Measurements from ENCODE around the gene SLC37A3.
"Not testable (repeated sequence)": the region's sequence is repeated elsewhere in the genome, so short reads cannot be mapped to it uniquely, and the experiment has no call there.

Gene SLC37A3, protein sequence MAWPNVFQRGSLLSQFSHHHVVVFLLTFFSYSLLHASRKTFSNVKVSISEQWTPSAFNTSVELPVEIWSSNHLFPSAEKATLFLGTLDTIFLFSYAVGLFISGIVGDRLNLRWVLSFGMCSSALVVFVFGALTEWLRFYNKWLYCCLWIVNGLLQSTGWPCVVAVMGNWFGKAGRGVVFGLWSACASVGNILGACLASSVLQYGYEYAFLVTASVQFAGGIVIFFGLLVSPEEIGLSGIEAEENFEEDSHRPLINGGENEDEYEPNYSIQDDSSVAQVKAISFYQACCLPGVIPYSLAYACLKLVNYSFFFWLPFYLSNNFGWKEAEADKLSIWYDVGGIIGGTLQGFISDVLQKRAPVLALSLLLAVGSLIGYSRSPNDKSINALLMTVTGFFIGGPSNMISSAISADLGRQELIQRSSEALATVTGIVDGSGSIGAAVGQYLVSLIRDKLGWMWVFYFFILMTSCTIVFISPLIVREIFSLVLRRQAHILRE

GRCh38 chr7:140397784-140398750 is at the start of gene SLC37A3:
SLC37A3 (minus strand) TSS chr7:140398530; CDS start chr7:140382526, 16,004 bp downstream.
- peak; percentile 90 for DNase-seq

- no peak for DNase-seq
Observed at GRCh38 chr7:140447841-140448240, 49.5 kb upstream of the SLC37A3 start.

GRCh38 chr7:140446467-140446866 is 48.1 kb upstream of the SLC37A3 start:
- no peak for DNase-seq

DNA sequence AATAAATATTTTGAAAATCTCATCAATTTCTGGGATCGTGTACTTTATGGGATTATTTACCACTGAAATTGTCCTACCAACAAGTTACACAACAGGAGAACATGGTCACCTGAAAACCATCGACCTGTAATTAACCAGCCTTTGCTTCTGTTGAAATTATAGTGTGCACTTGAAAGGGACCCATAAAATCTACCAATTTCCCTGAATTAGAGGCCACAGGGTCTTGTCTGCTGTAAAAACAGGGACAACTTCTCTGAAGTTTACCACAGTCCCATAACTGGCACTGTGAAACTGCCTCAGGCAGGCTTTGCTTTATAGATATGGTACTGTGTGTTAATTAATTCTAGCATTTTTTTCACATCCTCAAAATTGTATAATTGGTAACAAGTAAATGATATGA is 43.2 kb upstream of the SLC37A3 start:
- no peak for DNase-seq

- DNase-seq, result no peak
Observed at GRCh38 chr7:140440593-140440992, 42.3 kb upstream of the SLC37A3 start.

DNA sequence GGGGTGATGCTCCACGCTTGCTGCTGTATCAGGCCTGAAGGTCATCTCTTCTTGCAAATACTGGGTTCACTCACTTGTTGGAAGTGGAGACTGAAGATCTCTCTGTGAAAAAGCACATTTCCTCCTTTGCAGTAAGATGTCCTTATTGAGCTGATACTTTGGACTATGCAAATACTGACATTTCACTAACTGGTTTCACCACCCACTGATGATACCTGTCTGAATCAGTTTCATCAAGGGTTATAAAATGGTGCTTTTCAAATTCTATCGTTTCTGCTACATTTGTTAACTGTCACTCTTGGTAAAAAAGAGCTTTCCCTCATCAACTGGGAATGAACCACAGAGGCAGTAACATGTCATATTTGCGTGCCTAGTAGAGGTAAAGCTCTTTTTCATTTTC is 41.0 kb upstream of the SLC37A3 start:
- DNase-seq, result no peak

DNA sequence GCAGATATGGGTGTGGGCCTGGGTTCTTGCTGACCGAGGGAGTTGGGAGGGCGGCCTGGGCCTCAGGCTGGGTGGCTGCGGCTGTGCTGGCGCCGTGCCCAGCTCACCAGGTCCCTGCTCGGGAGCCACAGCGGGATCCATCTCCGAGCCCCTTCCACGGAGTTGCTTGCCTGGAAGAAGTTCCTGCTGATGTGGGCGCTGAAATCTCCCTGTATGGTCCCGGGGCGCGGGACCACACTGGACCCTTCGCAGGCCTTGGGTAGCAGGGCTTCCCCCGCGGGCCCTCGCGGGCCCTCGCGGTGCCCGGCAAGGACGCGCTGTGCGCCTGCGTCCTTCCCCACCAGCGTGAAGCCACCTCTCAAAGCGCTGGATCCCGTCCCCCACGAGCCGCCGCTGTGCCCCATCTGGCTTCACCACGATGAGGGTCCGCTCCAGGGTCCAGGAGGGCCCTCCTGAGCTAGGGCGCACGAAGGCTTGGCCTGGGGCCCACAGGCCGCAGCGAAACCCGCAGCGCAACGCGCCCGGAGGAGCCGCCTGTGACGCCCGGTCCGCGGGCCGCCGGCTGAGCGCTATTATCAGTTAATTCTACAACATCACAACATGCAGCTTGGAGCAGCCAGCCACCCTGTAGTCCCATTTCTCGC is 37.0 kb upstream of the SLC37A3 start:
- DNase-seq, result no peak

- no peak for DNase-seq
Observed at GRCh38 chr7:140433396-140433795, 35.1 kb upstream of the SLC37A3 start.

- no peak for DNase-seq
Observed at GRCh38 chr7:140426130-140426529, 27.8 kb upstream of the SLC37A3 start.

GRCh38 chr7:140425718-140426117 is 27.4 kb upstream of the SLC37A3 start:
- no peak for DNase-seq

DNA sequence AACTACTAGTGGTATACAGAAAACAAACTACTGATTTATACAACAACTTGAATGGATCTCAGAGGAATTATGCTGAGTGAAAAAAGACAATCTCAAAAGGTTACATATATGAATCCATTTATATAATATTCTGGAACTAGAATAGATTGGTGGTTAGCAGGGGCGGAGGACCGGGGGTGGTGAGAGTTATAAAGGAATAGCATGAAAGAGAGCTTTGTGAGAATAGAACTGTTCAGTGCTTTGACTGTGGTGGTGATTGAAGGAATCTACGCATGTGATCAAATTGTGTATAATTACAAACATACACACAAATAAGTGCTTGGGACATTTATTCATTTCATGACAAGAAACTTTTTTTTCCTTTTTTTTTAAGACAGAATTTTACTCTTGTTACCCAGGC is 25.2 kb upstream of the SLC37A3 start:
- no peak for DNase-seq

GRCh38 chr7:140421521-140421920 is 23.2 kb upstream of the SLC37A3 start:
- DNase-seq, result no peak

- no peak for DNase-seq
Observed at GRCh38 chr7:140418653-140419052, 20.3 kb upstream of the SLC37A3 start.

DNA sequence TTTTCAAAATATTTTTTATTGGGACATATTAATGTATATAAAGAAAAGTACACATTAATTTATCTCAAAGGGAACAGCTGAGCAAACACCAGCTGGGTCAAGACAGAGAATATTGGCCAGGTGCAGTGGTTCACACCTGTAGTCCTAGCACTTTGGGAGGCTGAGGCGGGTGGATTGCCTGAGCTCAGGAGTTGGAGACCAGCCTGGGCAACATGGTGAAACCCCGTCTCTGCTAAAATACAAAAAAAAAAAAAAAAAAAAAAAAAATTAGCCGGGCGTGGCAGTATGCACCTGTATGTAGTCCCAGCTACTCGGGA is 19.8 kb upstream of the SLC37A3 start:
- not testable (repeated sequence) for DNase-seq

DNA sequence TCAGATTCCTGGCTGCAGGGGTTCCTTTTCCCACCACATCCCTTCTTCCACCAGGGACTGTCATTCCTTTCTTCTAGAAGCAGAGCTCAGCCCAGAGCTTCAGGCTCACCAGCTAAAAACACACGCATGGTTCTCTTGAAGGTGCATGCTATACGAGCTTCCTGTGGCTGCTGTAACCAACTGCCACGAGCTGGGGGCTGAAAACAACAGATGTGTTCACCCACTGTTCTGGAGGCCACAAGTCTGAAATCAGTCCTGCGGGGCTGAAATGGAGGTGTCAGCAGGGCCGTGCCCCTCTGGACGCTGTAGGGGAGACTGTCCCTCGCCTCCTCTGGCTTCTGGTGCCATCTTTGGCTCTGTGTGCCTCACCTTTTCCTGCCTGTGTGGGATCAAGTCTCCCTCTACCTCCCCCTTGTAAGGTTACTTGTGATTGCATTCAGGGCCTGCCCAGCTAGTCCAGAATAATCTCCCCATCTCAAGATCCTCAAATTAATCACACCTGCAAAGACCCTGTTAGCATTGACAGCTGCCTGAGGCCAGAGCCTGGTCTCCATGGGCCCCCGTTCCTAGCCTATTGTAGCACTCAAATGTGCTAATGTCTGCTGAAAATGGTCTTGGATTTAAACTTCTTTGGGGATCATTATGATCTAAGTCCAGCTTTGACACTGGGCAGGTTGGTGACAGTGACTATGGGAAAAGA is 19.3 kb upstream of the SLC37A3 start:
- DNase-seq, result no peak

DNA sequence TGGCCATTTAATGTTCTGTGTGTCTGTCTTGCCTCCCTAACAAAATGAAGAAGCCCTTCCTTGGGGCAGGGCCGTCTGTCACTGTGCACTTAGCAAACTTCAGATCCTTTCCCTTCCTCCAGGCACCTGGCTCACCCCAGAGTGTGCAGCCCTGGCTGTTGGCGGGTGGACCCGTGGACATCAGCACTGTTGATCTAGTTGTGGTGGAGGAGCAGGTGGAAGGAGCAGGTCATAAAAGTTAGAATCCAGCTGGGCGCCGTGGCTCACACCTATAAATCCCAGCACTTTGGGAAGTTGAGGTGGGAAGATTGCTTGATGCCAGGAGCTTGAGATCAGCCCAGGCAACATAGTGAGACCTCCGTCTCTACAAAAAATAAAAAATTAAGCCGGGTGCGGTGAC is 18.2 kb upstream of the SLC37A3 start:
- DNase-seq, result no peak

GRCh38 chr7:140415816-140416215 is 17.5 kb upstream of the SLC37A3 start:
- not testable (repeated sequence) for DNase-seq

DNA sequence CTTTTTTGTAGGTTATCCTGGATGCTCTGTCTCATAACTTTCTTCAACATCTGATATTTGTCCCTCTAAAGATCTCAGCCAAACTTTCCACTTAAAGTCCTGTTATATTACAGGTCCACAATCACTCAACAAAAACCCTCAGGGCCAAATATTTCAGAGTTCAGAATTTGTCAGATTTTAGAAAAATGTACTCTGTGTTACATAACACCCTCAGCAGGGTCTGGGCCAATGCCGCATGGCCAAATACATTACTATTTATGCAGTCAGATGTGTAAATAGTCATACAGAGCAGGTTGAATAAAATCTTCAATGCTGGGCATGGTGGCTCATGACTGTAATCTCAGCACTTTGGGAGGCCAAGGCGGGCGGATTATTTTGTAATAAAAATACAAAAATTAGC is 17.0 kb upstream of the SLC37A3 start:
- no peak for DNase-seq

GRCh38 chr7:140404565-140405065 is 6.3 kb upstream of the SLC37A3 start:
- DNase-seq, result no peak

DNA sequence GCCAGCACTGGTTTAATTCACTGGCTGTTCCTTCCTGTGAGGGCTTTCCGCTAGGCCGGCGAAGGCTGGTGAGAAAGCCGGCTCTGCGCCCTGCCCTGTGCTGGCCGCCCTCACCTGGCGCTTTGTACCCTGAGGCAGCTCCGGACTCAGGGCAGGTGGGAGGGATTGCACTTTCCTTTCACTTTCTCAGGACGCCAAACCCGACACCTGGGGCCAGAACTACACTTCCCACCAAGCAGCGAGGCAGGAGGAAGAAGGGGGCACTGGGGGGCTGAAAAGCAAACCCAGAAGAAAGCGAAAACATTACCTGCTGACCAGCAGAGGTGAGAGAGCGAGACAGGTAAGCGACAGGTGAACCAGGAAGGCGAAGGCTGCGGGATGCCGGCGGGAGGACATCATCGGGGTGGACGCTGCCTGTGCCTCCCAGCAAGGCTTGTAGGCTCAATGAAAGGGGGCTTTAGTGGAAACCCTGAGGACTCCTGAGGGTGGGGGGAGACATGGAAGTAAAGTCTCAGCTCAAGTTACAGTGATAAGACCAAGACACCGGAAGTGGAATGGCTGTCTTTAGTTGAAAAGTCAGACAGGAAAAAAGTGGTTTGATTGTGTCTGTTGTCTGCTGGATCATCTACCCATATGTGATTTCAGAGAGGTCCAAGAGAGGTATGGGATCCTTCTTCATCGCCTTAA is 5.7 kb upstream of the SLC37A3 start, which contains the start of gene RAB19:
Gene RAB19, plus strand, starts transcription at position 181 of the 687 bp plus-strand sequence. CDS start 3,589 bp downstream, outside the sequence.
- peak; percentile 40 for DNase-seq

DNA sequence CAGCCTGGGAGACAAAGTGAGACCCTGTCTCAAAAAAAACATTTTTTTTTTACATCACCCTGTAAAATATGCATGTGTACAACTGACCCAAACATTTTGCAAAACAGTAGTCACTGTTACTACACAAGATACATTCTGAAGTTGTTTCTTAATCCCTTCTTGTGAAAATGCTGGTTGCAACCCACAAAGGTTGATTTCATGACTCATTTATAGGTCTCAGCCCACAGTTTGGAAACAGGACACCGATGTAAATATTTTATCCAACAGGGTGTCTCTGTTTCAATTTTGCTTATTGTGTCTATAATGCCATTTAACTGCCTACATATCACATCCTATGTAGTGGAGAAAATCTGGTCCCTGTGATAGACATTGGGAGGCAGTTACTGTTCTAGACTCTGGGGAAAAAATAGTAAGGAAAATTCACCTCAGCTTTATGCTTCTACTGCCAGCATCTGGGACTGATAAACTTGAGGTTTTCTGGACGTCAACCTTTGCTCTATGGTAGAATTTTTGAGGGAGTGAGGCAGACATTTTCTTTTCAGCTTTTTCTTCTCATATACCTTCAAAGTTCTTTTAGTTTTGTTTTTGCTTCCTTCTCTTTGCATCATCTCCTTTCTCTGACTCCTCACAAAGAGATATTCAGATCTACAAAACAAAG is 4.0 kb upstream of the SLC37A3 start:
- no peak for DNase-seq
